HCT116 (cell line): ENCODE results near the gene GYPA.
"Not testable (repeated sequence)": the region's sequence is repeated elsewhere in the genome, so short reads cannot be mapped to it uniquely, and the experiment has no call there.

Source experiments
- CEBPB ChIP-seq: IDR thresholded peaks from 2 replicates; pipeline ENCODE4 v1.6.1; 2012; ENCODE audit warnings: low read depth
- ELF1 ChIP-seq: IDR thresholded peaks from 2 replicates; pipeline ENCODE4 v1.6.1; 2012; ENCODE audit warnings: low read depth, borderline replicate concordance
- TF ChIP-seq, protein P1 (sequence below), 3 experiments: fragments of 200-600 bp in 1 of 3; sonication (generic) in 1 of 3; IDR thresholded peaks in 2 of 3; conservative IDR thresholded peaks in 1 of 3; 2 replicates each; pipeline ENCODE4 v1.5.1; 2012 to 2017; ENCODE audit warnings: low read depth in 2 of 3, low read length in 2 of 3, antibody characterized with exemption in 1 of 3, borderline replicate concordance in 1 of 3, control low read depth in 1 of 3, mild to moderate bottlenecking in 1 of 3, mixed read lengths in 1 of 3, mixed run types in 1 of 3, moderate library complexity in 1 of 3; ENCODE audit not compliant: insufficient read depth in 1 of 3

DNA sequence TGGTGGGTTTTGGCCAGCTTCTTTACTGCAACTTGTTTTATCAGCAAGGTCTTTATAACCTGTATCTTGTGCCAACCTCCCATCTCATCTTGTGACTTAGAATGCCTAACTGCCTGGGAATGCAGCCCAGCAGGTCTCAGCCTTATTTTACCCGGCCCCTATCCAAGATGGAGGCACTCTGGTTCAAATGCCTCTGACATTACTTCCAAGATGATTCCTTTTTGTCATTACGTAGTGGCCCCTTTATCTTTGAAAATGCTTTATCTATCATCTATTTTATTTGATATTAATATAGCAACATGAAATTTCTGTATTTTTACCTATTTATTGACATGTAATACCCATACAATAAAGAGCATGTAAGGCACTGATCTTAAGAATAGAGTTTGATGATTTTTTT lies 49.3 kb downstream of the GYPA start:
- TF ChIP-seq CEBPB, ELF1: not testable (repeated sequence)
- TF ChIP-seq, protein P1, sequence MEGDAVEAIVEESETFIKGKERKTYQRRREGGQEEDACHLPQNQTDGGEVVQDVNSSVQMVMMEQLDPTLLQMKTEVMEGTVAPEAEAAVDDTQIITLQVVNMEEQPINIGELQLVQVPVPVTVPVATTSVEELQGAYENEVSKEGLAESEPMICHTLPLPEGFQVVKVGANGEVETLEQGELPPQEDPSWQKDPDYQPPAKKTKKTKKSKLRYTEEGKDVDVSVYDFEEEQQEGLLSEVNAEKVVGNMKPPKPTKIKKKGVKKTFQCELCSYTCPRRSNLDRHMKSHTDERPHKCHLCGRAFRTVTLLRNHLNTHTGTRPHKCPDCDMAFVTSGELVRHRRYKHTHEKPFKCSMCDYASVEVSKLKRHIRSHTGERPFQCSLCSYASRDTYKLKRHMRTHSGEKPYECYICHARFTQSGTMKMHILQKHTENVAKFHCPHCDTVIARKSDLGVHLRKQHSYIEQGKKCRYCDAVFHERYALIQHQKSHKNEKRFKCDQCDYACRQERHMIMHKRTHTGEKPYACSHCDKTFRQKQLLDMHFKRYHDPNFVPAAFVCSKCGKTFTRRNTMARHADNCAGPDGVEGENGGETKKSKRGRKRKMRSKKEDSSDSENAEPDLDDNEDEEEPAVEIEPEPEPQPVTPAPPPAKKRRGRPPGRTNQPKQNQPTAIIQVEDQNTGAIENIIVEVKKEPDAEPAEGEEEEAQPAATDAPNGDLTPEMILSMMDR (IDR thresholded peaks at IDR 0.05 in 2 of 3, conservative IDR thresholded peaks at IDR 0.05 in 1 of 3; ENCODE audit: borderline replicate concordance in 1 of 3, insufficient read depth in 1 of 3, low read depth in 2 of 3, low read length in 2 of 3) = not testable (repeated sequence)
